HG03575 (cell line): ENCODE data around the gene PKHD1.

Experiments used
- ATAC-seq: cut with Tn5 transposase; IDR thresholded peaks from one replicate; pipeline ENCODE4 v1.9.1; 2021; ENCODE audit not compliant: unreplicated experiment, insufficient number of reproducible peaks, low FRiP score; ENCODE audit errors: extremely low read depth

The PKHD1 gene

GRCh38 chr6:52108128-52108527, 20.7 kb upstream of the PKHD1 start:
- ATAC-seq: no peak

GRCh38 chr6:52106994-52107393, 19.6 kb upstream of the PKHD1 start:
- ATAC-seq: no peak

GRCh38 chr6:52104979-52105378, 17.6 kb upstream of the PKHD1 start:
- ATAC-seq: no peak

- ATAC-seq: no peak
These were observed 16.2 kb upstream of the PKHD1 start for GRCh38 chr6:52103623-52104022.

GRCh38 chr6:52102405-52102804, 15.0 kb upstream of the PKHD1 start:
- ATAC-seq: no peak

GRCh38 chr6:52098721-52099120, 11.3 kb upstream of the PKHD1 start:
- no peak for ATAC-seq

GRCh38 chr6:52089758-52090348, 2.4 kb upstream of the PKHD1 start:
- no peak for ATAC-seq

- ATAC-seq: no peak
These were observed 672 bp downstream of the PKHD1 start for GRCh38 chr6:52086741-52087140.

- no peak for ATAC-seq
These were observed 6.2 kb downstream of the PKHD1 start for GRCh38 chr6:52081237-52081636.

- no peak for ATAC-seq
These were observed 9.3 kb downstream of the PKHD1 start for GRCh38 chr6:52077961-52078625.

- ATAC-seq: no peak
These were observed 10.1 kb downstream of the PKHD1 start for GRCh38 chr6:52077180-52077884.

- no peak for ATAC-seq
These were observed 10.6 kb downstream of the PKHD1 start for GRCh38 chr6:52076791-52077179.

GRCh38 chr6:52074716-52075115, 12.7 kb downstream of the PKHD1 start:
- no peak for ATAC-seq

GRCh38 chr6:52074155-52074554, 13.3 kb downstream of the PKHD1 start:
- no peak for ATAC-seq

GRCh38 chr6:52065621-52066020, 21.8 kb downstream of the PKHD1 start:
- ATAC-seq: no peak

- ATAC-seq: peak; percentile 94
These were observed 23.6 kb downstream of the PKHD1 start for GRCh38 chr6:52063584-52064344.

GRCh38 chr6:52061481-52061880, 25.9 kb downstream of the PKHD1 start:
- no peak for ATAC-seq

- no peak for ATAC-seq
These were observed 27.6 kb downstream of the PKHD1 start for GRCh38 chr6:52059821-52060220.

- no peak for ATAC-seq
These were observed 32.0 kb downstream of the PKHD1 start for GRCh38 chr6:52055451-52055850.
